GM19099 (cell line): ENCODE measurements around the gene BDH1.

ENCODE experiments used
- POLR2A ChIP-seq: IDR thresholded peaks from 3 replicates; pipeline ENCODE4 v1.6.1; 2011; ENCODE audit warnings: low read depth; ENCODE audit not compliant: insufficient read length; ENCODE audit errors: extremely low read depth

The BDH1 gene

GRCh38 chr3:197490098-197491058 lies 65.4 kb downstream of the BDH1 start:
- TF ChIP-seq POLR2A: no peak

- no peak for TF ChIP-seq POLR2A
Measured at GRCh38 chr3:197487911-197488391, 67.8 kb downstream of the BDH1 start.

GRCh38 chr3:197486861-197487260 lies 68.9 kb downstream of the BDH1 start:
- no peak for TF ChIP-seq POLR2A

- TF ChIP-seq POLR2A: no peak
Measured at GRCh38 chr3:197485143-197485542, 70.6 kb downstream of the BDH1 start.

GRCh38 chr3:197484204-197484901 lies 71.4 kb downstream of the BDH1 start:
- TF ChIP-seq POLR2A: no peak

- TF ChIP-seq POLR2A: no peak
Measured at GRCh38 chr3:197482001-197482400, 73.8 kb downstream of the BDH1 start.

GRCh38 chr3:197480320-197480719 lies 75.4 kb downstream of the BDH1 start:
- no peak for TF ChIP-seq POLR2A

- TF ChIP-seq POLR2A: no peak
Measured at GRCh38 chr3:197478746-197479668, 76.8 kb downstream of the BDH1 start.

GRCh38 chr3:197475997-197476525 lies 79.7 kb downstream of the BDH1 start:
- no peak for TF ChIP-seq POLR2A

GRCh38 chr3:197475514-197475913 lies 80.3 kb downstream of the BDH1 start:
- TF ChIP-seq POLR2A: no peak

- TF ChIP-seq POLR2A: no peak
Measured at GRCh38 chr3:197472151-197472550, 83.6 kb downstream of the BDH1 start.

GRCh38 chr3:197471221-197472010 lies 84.4 kb downstream of the BDH1 start:
- no peak for TF ChIP-seq POLR2A

- no peak for TF ChIP-seq POLR2A
Measured at GRCh38 chr3:197468866-197469382, 86.8 kb downstream of the BDH1 start.
